NCI-H187 treated with DMSO at 0.1 percent for 48 hours (cell line): ENCODE data around the gene UBE2D2.
"Not testable (repeated sequence)": the region's sequence is repeated elsewhere in the genome, so short reads cannot be mapped to it uniquely, and the experiment has no call there.

ENCODE experiments used
- DNase-seq: peaks from one replicate; lab custom pipeline; 2025; lab: John Stamatoyannopoulos, UW

UBE2D2 gene

DNA sequence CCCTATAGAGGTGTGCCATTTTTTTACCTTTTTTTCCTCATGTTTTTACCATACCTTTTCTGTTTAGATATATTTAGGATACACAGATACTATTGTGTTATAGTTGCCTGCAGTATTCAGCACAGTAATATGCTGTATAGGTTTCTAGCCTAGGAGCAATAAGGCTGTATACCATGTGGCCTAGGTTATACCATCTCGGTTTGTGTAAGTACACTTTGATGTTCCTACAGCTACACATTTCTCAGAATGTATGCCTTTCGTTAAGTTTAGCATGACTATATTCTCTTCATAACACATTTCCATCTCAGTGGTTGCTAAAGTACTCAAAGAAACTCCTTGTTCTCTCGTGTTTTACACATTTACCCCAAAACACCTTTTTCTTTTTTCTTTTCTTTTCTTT lies 23.0 kb downstream of the UBE2D2 start:
- DNase-seq: no peak

GRCh38 chr5:139588116-139588515 lies 27.0 kb downstream of the UBE2D2 start:
- not testable (repeated sequence) for DNase-seq

GRCh38 chr5:139588962-139589361 lies 27.8 kb downstream of the UBE2D2 start:
- no peak for DNase-seq

DNA sequence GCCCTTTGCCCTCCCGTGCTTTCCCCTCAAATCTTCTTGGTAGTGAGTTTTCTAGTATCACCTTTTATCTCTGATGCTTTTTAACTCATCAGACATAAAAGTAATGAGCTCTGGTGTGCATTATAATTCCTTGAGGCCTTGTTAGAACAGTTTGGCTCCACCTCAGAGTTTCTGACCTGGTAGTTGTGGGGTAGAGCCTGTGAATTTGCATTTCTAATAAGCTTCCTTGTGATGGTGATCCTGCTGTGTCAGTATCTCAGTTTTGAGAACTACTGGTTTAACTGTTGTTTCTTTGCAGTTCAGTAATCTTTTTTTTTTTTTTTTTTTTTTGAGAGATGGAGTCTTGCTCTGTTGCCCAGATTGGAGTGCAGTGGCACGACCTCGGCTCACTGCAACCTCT lies 31.1 kb downstream of the UBE2D2 start:
- DNase-seq: no peak

GRCh38 chr5:139593076-139593475 lies 31.9 kb downstream of the UBE2D2 start:
- not testable (repeated sequence) for DNase-seq

GRCh38 chr5:139593716-139594319 lies 32.7 kb downstream of the UBE2D2 start:
- no peak for DNase-seq

DNA sequence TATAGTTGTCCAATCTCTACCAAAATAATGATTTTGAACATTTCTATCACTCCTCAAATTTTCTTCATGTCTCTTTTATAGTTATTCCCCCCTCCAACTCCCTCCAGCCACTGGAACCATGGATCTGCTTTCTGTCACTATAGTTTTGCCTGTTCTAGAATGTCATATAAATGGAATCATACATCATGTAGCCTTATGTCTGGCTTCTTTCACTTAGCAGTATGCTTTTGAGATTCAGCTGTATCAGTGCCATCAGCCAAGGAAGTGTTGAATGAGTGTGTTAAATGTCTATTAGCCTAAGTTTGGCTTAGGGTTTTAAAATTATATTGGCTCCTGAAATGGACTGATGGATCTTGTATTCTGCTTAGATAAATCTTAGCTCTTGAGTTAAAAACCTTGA lies 36.0 kb downstream of the UBE2D2 start:
- no peak for DNase-seq

GRCh38 chr5:139598601-139598965 lies 37.4 kb downstream of the UBE2D2 start:
- DNase-seq: not testable (repeated sequence)

DNA sequence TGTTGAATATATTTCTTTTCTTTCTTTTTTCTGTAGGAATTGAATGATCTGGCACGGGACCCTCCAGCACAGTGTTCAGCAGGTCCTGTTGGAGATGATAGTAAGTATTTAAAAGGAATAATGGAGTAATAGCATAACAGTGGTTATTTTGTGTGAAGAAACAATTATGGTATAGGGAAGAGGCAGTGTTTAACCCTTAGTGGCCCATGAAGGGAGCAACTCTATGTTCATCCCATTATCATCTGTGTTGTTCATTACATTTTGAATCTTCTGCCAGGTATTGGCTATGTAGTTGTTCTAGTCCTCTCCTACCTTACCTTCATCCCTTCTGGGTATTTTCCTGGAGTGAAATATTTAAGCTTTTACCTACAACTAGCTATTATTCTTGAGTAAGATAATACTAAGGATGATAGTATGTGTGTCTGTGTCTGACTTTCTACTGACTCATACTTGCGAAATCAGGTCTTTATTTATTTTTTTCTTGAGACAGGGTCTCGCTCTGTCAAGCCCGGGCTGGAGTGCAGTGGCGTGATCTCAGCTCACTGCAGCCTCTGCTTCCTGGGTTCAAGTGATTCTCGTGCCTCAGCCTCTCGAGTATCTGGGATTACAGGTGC lies 39.3 kb downstream of the UBE2D2 start:
- no peak for DNase-seq

DNA sequence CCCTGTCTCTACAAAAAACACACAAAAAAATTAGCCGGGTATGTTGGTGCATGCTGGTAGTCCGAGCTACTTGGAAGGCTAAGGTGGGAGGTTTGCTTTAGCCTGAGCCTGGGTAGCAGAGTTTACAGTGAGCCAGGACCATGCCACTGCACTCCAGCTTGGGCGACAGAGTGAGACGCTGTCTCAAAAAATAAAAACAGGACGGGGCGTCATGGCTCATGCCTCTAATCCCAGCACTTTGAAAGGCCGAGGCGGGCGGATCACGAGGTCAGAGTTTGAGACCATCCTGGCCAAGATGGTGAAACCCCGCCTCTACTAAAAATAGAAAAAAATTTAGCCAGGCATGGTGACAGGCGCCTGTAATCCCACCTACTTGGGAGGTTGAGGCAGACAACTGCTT lies 40.3 kb downstream of the UBE2D2 start:
- no peak for DNase-seq

DNA sequence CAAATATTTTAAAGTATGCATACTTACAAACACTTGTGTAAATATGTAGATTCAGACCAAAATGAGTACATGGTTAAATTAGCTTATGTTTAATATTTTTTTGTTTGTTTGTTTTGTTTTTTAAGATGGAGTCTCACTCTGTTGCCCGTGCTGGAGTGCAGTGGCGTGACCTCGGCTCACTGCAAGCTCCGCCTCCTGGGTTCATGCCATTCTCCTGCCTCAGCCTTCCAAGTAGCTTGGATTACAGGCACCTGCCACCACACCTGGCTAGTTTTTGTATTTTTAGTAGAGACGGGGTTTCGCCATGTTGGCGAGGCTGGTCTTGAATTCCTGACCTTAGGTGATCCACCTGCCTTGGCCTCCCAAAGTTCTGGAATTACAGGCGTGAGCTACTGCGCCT lies 40.8 kb downstream of the UBE2D2 start:
- not testable (repeated sequence) for DNase-seq

GRCh38 chr5:139605887-139606286 lies 44.7 kb downstream of the UBE2D2 start:
- no peak for DNase-seq

- DNase-seq: no peak
Measured at GRCh38 chr5:139611703-139612584, 50.8 kb downstream of the UBE2D2 start.

DNA sequence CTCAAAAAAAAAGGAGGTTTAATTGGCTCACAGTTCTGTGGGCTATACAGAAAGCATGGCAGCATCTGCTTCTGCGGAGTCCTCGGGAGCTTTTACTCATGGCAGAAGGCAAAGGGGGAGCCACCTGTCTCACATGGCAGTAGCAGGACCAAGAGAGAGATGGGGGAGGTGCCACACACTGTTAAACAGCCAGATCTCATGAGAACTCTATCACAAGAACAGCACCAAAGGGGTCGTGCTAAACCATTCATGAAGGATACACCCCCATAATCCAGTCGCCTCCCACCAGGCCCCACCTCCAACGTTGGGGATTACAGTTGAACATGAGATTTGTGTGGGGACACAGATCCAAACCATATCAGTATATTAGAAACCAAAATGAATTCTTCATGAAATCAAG lies 58.7 kb downstream of the UBE2D2 start:
- DNase-seq: no peak

DNA sequence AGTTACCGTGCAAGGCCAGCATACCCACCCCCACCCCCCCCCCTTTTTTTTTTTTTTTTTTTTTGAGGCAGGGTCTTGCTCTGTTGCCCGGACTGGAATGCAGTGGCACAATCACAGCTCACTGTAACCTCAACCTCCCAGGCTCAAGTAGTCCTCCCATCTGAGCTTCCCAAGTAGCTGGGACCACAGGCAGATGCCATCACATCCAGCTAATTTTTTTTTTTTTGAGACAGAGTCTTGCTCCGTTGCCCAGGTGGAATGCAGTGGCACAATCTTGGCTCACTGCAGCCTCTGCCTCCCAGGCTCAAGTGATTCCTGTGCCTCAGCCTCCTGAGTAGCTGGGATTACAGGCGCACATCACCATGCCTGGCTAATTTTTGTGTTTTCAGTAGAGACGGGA lies 64.3 kb downstream of the UBE2D2 start:
- not testable (repeated sequence) for DNase-seq

DNA sequence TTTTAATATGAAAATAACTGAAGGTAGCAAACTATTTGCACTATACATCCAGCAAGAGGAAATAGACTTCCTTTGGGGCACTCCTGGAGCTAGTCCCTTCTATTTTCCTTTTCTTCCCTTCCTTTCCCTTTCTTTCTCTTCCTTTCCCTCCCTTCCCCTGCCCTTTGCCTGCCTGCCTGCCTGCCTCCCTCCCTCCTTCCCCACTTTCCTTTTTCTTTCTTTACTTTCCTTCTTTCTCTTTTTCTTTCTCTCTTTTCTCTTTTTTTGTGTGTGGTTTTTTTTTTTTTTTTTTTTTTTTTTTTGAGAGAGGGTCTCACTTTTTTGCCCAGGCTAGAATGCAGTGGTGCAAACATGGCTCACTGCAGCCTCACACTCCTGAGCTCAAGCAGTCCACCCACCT lies 69.7 kb downstream of the UBE2D2 start:
- no peak for DNase-seq

DNA sequence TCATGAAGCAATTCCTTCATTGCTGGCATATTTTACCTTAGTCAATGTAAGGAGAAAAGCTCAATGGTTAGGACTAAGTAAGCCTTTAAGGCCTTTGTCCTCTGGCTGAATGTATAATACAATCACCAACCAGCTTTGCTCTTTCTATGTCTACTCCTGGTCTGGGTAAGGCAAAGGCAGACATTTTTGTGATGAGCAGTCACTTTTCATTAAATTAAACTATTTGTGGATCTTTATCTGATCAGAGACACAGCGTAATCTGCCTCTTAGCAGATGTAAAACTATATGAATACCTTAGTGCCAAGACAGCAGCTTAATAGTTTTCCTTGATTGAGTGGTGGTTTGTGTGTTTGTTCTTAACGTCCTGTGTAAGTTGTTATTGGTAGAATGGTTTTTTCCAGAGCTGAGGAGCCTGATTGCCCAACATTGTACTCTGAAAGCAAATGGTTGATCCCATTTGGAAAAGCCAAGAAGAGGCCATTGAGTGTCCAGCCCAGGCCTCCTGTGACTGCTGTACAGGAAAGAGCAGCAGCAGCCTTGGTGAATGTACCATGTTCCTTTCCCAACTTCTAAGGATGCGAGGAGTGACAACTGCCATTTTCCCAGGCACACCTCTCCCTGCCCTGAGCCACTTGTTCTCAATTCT lies 70.5 kb downstream of the UBE2D2 start:
- DNase-seq: no peak

GRCh38 chr5:139633295-139634027 lies 72.3 kb downstream of the UBE2D2 start:
- peak; percentile 55 for DNase-seq

DNA sequence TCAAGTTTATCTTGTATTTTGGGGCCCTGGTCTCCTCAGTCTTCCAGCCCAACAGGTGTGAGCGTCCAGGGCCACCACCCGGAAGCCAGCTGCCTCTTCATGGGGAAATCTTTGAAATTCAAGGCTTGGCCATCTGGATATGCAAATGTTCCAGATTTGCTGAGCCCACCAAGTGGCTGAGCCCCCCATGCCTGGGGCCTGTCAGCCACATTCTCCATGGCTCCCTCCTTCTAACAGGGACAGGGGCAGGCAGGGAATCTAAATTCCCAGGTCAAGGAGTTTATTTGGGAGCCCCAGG lies 72.8 kb downstream of the UBE2D2 start:
- no peak for DNase-seq

DNA sequence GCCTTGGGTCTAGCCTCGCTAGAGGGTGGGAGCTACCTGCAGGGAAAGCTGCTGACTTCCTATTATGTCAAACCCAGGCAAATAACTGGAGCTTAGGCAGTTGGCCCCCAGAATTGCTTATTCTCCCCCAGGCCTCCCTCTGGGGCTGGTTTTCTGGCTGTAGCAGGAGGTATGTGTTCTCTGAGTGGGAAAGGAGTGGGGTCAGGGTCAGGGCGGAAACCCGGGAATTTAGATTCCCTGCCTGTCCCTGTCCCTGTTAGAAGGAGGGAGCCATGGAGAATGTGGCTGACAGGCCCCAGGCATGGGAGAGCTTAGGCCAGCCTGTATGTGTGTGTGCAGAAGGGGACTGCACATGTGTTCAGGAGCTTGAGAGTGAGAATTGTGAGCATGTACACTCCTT lies 73.4 kb downstream of the UBE2D2 start:
- no peak for DNase-seq

- DNase-seq: no peak
Measured at GRCh38 chr5:139635191-139635590, 74.1 kb downstream of the UBE2D2 start.

DNA sequence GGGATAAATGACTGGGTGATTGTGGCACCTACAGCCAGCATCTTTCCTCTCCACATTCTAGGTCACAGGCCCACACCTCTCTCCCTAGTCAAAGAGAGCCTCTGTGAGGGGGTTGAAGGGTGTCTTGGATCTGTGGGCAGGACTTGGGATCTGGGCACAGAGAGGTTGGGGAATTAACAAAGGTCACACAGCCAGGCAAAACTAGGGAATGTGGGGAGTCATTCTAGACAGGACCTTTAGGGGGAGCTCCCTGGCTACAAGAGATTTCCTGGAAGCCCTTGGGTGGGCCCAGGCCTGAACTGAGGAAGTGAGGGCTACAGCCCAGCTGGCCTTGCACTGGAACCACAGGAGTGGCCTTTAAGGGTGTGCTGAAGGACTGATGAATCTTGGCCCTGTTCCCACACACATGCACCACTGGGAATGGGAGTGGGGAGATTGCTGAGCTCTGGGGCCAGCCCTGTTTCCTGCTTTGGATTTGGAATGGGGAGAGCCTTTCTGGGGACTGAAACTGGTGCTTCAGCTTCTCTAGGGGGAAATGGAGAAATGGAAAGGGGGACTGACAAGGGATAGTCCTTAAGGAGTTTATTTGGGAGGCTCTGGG lies 74.6 kb downstream of the UBE2D2 start:
- no peak for DNase-seq
